ENCODE results near the gene ITPR3.

DNA sequence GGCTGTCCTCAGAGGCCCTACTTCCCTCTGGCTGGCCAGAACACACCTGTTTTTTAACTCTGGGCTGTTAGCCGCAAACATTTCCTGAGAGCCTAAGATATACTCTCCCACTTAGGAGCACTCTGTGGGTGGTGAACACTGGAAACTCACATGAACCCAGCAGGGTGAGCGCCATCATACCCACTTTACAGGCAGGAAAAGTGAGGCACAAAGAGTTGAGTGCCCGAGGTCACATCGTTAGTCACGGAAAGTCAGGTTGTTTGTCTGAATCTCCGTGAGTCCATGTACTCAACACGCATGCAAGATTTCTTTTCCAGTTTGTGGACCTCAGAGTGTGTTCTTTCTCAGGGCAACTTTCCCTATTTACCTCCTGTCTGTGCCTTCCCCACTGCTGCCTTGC, 43.0 kb upstream of the ITPR3 start:
- TF ChIP-seq, protein P1, sequence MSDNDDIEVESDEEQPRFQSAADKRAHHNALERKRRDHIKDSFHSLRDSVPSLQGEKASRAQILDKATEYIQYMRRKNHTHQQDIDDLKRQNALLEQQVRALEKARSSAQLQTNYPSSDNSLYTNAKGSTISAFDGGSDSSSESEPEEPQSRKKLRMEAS (IDR thresholded peaks at IDR 0.05) = no peak
- no peak for TF ChIP-seq ZBTB7A (IDR thresholded peaks at IDR 0.05; ENCODE audit: low read depth)
- TF ChIP-seq TEAD4 (IDR thresholded peaks at IDR 0.05) = no peak
- no peak for TF ChIP-seq YY1 (IDR thresholded peaks at IDR 0.05; ENCODE audit: low read depth)
- TF ChIP-seq EP300 (IDR thresholded peaks at IDR 0.05; ENCODE audit: borderline replicate concordance) = no peak
- TF ChIP-seq, protein P2, sequence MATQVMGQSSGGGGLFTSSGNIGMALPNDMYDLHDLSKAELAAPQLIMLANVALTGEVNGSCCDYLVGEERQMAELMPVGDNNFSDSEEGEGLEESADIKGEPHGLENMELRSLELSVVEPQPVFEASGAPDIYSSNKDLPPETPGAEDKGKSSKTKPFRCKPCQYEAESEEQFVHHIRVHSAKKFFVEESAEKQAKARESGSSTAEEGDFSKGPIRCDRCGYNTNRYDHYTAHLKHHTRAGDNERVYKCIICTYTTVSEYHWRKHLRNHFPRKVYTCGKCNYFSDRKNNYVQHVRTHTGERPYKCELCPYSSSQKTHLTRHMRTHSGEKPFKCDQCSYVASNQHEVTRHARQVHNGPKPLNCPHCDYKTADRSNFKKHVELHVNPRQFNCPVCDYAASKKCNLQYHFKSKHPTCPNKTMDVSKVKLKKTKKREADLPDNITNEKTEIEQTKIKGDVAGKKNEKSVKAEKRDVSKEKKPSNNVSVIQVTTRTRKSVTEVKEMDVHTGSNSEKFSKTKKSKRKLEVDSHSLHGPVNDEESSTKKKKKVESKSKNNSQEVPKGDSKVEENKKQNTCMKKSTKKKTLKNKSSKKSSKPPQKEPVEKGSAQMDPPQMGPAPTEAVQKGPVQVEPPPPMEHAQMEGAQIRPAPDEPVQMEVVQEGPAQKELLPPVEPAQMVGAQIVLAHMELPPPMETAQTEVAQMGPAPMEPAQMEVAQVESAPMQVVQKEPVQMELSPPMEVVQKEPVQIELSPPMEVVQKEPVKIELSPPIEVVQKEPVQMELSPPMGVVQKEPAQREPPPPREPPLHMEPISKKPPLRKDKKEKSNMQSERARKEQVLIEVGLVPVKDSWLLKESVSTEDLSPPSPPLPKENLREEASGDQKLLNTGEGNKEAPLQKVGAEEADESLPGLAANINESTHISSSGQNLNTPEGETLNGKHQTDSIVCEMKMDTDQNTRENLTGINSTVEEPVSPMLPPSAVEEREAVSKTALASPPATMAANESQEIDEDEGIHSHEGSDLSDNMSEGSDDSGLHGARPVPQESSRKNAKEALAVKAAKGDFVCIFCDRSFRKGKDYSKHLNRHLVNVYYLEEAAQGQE (IDR thresholded peaks at IDR 0.05; ENCODE audit: low read depth) = no peak
- no peak for TF ChIP-seq CREB1 (IDR thresholded peaks at IDR 0.05; ENCODE audit: low read depth)
- TF ChIP-seq TAF1 (IDR thresholded peaks at IDR 0.05; ENCODE audit: low read depth) = no peak
- no peak for TF ChIP-seq FOXM1 (IDR thresholded peaks at IDR 0.05; ENCODE audit: borderline replicate concordance, low read depth)

Measured in Ishikawa (cell line).